H54 (cell line): Measurements from ENCODE around the gene FOXO3.
A peak's percentile ranks its signal among the peaks of the same experiment; 100 is the strongest.

Experiments used
- DNase-seq: peaks from one replicate; pipeline ENCODE4 v3.0.0; 2011; ENCODE audit warnings: low spot score, mixed read lengths; ENCODE audit not compliant: insufficient read length
- FAIRE-seq: peaks from 3 replicates; lab custom pipeline; 2011; peaks lifted over from hg19 to GRCh38; lab: Jason Lieb, UNC
- POLR2A ChIP-seq: IDR thresholded peaks from 2 replicates; pipeline ENCODE4 v1.6.1; 2011; ENCODE audit warnings: low read depth, mild to moderate bottlenecking, low read length

The FOXO3 gene

DNA sequence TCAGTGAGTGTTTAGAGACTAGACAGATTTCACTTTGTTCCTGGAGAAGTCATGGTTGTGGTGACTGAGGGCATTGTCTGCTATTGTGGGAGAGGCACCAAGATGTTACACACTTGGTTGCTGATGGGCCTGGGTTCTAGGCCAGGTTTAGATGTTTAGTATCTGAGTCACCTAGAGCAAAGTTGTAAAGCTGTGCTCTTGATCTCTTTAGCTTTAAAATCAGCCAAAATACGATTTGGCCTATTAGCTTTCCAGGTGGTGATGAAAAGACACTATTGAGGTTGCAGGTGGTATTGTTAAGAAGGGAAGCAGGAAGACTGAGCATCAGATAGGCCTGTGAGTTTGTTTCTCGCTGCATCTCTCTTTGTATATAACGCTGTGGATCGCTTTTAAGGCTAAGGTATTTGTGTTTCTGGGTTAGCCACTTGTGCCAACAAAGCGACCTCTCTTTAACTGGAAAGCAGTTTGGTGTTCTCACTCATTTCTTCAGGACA lies 48.6 kb downstream of the FOXO3 start:
- peak; percentile 92 for FAIRE-seq
- TF ChIP-seq POLR2A, result no peak
- DNase-seq, result no peak

DNA sequence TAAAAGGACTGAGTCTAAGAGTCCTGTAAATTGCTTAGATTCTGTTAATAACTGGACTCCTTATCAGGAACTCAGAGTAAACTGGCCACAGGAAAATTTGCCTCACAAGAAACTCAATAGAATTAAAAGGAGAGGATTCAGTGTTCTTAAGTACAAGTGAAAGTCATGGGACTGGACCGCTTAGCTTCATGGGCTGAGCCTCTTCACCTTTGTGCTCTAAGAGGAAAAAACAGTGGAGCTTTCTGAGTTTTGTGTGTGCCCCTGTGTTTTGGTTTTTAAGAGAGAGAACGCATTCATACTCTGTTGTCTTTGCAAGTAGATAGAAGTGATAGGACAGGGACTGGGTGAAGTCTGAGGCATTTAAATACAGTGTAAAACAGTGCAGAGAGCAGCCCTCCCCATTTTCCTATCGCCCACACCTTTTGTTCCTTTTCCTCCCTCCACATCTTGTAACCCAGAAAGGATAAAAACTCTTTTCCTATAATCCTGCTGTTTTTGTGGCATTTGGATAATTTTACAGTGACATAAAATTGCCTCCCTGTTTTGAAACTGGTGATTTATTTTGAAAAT lies 49.6 kb downstream of the FOXO3 start:
- no peak for TF ChIP-seq POLR2A
- DNase-seq (no peak), FAIRE-seq (no peak)

DNA sequence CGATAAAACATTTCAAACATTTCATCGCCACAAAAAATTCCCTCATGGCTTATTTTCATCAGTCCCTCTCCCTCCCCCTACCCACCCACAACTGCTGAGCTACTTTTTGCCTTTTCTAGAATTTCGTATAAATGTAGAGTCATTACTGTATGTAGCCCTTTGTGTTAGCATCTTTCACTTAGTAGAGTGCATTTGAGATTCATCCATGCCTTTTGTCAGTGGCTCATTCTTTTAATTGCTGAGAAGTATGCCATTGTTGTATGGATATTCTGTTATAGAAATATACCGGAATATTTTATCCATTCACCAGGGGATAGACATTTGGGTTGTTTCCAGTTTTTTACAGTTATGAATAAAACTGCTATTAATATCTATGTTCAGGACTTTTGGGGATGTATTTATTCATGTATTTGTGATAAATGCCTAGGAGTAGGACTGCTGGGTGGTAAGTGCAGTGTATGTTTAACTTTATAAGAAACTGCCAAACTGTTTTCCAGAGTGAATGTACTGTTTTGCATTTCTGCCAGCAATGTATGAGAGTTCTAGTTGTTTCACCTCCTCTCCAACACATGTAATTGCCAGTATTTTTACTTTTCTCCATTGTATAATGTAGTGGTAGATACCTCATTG lies 50.4 kb downstream of the FOXO3 start:
- DNase-seq (no peak), FAIRE-seq (no peak)
- no peak for TF ChIP-seq POLR2A

DNA sequence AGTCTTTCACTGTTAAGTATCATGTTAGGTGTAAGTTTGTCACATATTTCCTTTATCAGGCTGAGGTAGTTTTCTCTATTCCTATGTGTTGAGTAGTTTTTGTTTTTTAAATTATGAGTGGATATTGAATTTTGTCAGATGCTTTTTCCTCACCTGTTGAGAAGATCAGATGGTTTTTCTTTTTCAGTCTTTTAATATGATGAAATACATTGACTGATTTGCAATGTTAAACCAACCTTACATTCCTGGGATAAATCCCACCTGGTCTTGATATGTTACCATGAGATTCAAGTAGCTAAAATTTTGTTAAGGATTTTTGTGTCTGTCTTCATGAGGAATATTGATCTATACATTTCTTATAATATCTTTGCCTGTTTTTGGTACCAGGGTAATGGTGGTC lies 52.1 kb downstream of the FOXO3 start:
- no peak for FAIRE-seq
- TF ChIP-seq POLR2A, result no peak
- no peak for DNase-seq

- DNase-seq, result no peak
- no peak for FAIRE-seq
- TF ChIP-seq POLR2A, result no peak
These were observed 55.8 kb downstream of the FOXO3 start for GRCh38 chr6:108616544-108616943.

DNA sequence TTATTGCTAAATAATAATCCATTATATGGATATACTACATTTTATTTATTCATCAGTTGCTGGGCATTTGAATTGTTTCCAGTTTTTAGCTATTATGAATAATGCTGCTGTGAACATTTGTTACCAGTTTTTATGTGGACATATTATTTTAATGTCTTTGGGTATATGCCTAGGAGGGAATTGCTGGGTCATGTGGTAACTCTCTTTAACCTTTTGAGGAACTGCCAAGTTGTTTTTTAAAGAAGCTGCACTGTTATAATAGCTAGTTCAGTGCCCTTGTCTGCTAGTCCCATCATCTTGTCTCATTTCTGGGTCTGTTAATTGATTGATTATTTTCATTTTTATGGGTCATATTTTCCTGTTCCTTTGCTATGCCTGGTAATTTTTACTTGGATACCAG lies 56.3 kb downstream of the FOXO3 start:
- no peak for FAIRE-seq
- TF ChIP-seq POLR2A, result no peak

GRCh38 chr6:108618623-108619152 lies 58.0 kb downstream of the FOXO3 start:
- no peak for TF ChIP-seq POLR2A
- FAIRE-seq (no peak), DNase-seq (no peak)

More for the DNA sequence above, 56.3 kb downstream of the FOXO3 start:
- no peak for DNase-seq

GRCh38 chr6:108619431-108620197 lies 58.9 kb downstream of the FOXO3 start:
- TF ChIP-seq POLR2A, result no peak
- DNase-seq (no peak), FAIRE-seq (no peak)

- DNase-seq, result peak; percentile 26
- FAIRE-seq, result peak; percentile 95
- TF ChIP-seq POLR2A, result no peak
These were observed 60.4 kb downstream of the FOXO3 start for GRCh38 chr6:108621117-108621516.

DNA sequence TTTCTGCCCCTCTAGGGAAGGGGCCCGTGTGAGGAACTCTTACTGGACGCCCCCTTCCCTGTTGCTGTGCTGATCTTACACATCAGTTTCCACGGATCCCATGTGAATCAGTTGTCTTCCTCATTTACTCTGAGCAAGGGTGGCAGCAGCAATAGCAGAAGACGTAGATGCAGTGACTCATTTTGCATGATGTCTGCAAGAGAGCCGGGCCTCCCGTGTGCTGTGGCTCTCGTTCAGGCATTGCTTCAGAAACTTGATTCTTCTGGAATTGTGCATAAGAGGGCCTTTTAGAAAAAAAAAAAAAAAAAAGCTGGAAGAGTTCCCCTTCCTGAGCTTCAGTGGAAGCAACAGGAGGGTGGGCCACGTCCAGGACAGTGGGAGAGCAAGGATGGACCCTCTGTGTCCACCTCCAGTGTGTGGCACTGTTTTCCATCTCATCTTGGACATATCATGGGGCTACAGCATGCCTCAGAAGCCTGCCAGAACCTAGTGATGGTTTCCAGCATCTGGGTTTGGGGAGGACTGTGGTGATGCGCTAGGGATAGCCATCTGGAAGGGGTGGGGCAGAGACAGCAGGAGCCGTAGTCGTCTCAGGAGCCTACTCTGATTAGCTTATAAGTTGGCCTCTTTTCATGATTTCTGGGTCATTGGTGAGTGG lies 62.1 kb downstream of the FOXO3 start:
- DNase-seq (peak; percentile 19), FAIRE-seq (peak; percentile 65)
- no peak for TF ChIP-seq POLR2A

DNA sequence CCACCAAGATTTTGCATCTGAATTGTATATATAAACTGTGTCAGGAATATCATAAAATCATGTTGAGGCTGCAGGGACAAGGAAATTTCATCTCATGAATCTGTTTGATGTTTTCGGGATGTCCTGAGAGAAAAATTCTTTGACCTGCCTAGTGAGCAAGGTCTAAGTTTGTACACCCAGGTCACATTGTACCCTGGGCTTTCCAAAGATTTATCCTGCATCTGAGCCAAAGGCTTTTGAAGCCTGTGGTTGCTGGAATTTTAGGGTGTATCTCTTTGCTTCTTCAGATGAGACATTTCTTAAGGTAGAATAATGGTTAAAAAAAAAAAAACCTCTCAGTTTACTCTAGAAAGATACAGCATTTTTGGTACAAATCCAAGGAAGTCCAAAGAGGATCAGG lies 63.3 kb downstream of the FOXO3 start:
- no peak for TF ChIP-seq POLR2A
- FAIRE-seq (no peak), DNase-seq (no peak)

DNA sequence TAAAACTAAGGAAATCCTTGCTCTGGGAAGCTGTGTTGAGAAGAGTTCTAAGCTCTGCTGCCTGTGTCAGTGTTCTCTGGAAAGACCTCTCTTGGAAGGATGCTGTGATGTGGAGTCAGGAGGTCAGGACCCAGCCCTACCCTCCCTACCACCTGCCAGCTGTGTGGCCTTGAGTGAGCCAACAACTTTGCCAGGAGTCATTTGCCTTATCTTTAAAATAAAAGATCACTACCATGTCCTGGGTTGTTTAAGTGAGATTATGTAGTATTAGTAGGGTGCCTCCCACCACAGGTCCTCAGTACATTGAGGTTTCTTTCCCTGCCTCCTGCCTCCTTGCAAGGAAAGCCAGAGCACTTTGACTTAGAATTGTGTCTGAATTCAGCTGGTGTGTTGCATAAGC lies 64.9 kb downstream of the FOXO3 start:
- DNase-seq (no peak), FAIRE-seq (no peak)
- no peak for TF ChIP-seq POLR2A

DNA sequence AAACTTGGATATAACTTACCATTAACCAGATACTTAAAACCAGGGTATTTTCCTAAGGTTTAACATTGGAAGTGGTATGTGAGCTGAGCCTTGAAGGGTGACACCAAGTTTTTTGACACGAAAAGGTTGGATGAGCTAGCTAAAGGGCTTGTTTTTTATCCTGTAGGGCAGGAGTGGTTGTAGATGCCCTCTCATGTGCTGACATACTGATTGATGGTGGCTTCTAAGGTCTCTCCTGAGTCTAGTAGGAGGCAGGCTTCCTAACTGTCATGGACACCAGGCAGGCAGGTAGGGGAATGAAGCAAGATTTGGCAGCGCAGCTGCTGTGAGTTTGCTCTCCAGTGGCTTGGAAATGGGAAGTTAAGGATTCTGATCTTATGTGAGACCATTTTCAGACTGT lies 66.1 kb downstream of the FOXO3 start:
- TF ChIP-seq POLR2A, result no peak
- DNase-seq (no peak), FAIRE-seq (no peak)
